HG03521 (cell line): ENCODE data around the gene NFE2.

Source experiments
- ATAC-seq: cut with Tn5 transposase; IDR thresholded peaks from one replicate; pipeline ENCODE4 v1.9.1; 2021; ENCODE audit warnings: mild to moderate bottlenecking, moderate library complexity; ENCODE audit not compliant: unreplicated experiment

The NFE2 gene

DNA sequence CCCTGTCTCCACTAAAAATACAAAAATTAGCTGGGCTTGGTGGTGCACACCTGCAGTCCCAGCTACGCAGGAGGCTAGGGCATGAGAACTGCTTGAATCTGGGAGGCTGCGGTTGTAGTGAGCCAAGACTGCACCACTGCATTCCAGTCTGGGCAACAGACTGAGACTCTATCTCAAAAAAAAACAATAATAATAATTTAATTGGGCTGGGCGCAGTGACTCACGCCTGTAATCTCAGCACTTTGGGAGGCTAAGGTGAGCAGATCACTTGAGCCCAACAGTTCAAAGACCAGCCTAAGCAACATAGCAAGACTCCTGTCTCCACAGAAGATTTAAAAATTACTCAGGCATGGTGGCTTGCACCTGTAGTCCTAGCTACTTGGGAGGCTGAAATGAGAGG, 47.6 kb downstream of the NFE2 start:
- ATAC-seq: no peak

DNA sequence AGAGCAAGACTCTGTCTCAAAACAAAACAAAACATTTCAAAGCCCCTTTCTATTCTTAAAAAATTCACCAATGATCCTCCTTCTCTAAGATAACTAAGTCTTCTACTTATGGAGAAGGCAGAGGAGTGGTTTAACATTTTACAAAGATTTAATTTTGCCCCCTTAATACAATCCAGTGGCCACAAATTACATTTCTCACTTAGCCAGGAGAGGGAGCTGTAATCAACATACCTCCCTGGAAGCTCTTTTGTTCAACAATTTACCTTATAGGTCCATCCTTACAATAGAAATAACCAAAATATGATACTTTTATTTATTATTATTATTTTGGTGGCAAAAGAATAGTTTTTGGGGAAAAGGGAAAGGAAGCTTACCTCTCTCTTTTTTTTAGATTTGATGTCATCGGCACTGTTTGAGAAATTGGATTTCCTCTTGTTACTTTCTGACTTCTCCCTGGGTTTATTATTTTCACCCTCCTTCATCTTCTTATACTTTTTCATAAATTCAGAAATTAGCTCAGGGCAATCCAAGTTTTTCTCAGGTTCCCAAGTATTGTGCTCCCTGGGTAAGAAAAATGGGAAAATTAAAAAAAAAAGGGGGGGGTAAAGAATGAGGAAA, 49.0 kb downstream of the NFE2 start:
- ATAC-seq: no peak

DNA sequence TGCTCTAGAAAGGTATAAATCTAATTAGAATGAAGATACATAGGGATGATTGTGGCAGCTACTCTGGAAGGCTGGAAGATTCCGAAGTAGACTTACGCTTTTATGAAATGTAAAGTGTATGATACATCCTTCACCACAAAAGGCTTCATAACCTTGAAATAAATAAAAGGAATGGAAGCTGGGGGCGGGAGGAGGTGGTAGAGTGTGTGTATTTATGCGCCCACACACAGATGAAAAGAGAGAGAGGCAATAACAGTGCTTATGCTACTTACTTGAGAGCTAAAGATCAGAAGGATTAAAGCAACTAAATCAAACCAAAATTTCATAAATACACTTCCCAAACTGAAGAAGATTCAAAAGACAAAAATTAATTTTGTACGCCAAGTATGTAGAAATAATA, 51.3 kb downstream of the NFE2 start:
- ATAC-seq: no peak

DNA sequence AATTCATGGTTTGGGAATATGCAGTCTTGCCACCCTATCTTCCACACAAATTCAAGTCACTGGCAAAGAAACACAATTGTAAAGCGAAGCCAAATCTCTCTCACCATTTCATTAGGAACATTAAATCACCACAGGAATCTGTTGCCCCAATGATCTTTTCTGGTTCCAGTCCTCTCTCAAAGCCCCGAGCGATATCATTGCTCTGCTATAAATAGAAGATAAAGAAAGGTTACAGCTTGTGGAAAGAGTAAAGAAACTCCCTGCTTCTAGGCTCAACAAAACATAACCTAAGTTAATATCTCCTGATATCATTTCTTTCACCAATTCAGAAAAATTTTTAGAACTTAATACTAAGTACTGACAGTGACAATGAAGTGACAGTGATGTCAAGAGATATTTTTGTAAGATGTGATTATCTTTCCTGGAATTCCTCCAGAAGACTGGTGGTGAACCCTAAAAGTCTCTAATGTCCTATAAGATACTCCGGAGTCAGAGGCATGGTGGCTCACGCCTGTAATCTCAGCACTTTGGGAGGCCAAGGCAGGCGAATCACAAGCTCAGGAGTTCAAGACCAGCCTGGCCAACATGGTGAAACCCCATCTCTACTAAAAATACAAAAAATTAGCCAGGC, 54.7 kb downstream of the NFE2 start:
- ATAC-seq: no peak
